Measurements from ENCODE around the gene DCP2. TPM values are rescaled to one million over a fixed set of nuclear protein-coding genes. Genes with fewer than 3 reads are reported as not detected.

Gene DCP2
- total RNA-seq, 1 donor from 2014 or later = 58.2 TPM

GRCh38 chr5:113020461-113021273, 44.1 kb downstream of the DCP2 start:
- Histone ChIP-seq H3K27ac (no peak overlapping the region), H3K36me3 (no peaks in the 10 kb centered on the region), H3K9me3 (no peaks in the 10 kb centered on the region), H3K4me3 (no peak overlapping the region), H3K27me3 (no peaks in the 10 kb centered on the region), H3K4me1 (peaks cover 2% of the 10 kb centered on the region)
- intact Hi-C loops (cut with DNase I) = no loop called here
- DNase-seq (ENCODE audit: extremely low spot score in 2 of 2) = no peak
- TF ChIP-seq POLR2A (IDR thresholded peaks at IDR 0.05) = no peak
- TF ChIP-seq, protein P1, sequence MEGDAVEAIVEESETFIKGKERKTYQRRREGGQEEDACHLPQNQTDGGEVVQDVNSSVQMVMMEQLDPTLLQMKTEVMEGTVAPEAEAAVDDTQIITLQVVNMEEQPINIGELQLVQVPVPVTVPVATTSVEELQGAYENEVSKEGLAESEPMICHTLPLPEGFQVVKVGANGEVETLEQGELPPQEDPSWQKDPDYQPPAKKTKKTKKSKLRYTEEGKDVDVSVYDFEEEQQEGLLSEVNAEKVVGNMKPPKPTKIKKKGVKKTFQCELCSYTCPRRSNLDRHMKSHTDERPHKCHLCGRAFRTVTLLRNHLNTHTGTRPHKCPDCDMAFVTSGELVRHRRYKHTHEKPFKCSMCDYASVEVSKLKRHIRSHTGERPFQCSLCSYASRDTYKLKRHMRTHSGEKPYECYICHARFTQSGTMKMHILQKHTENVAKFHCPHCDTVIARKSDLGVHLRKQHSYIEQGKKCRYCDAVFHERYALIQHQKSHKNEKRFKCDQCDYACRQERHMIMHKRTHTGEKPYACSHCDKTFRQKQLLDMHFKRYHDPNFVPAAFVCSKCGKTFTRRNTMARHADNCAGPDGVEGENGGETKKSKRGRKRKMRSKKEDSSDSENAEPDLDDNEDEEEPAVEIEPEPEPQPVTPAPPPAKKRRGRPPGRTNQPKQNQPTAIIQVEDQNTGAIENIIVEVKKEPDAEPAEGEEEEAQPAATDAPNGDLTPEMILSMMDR (IDR thresholded peaks at IDR 0.05) = no peak
- no peak for TF ChIP-seq POLR2AphosphoS5 (IDR thresholded peaks at IDR 0.05; ENCODE audit: insufficient read depth in 1 of 2, low read depth in 1 of 2)

DNA sequence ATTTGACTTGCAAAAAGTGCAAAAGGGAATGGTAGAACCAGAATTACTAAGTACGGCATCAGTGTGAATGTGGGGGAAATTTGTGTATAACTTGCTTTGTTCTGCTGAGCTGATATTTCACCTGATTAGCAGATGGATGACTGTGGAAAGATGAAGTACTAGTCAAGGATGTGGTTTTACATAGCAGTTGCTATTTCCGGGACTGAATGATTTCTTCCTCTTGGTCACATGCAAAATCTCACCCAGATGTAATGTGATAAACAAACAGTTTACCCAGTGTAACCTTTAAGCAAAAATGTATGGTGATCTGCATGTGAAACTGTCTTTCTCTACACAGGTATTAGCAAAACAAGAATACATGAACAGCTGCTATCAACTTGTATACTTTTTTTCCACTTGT, 46.1 kb downstream of the DCP2 start:
- H3K4me3 ChIP-seq = no peak overlapping the region
- H3K27ac ChIP-seq = no peak overlapping the region
- no peak for DNase-seq (ENCODE audit: extremely low spot score in 2 of 2)
- no peaks in the 10 kb centered on the region for H3K4me1 ChIP-seq
- H3K27me3 ChIP-seq = no peaks in the 10 kb centered on the region
- H3K9me3 ChIP-seq = no peaks in the 10 kb centered on the region
- H3K36me3 ChIP-seq = peaks cover 0 to 17% of the 10 kb centered on the region in 2 donors
- intact Hi-C loops (cut with DNase I) = no loop called here
- no peak for TF ChIP-seq POLR2AphosphoS5 (IDR thresholded peaks at IDR 0.05; ENCODE audit: insufficient read depth in 1 of 2, low read depth in 1 of 2)
- TF ChIP-seq POLR2A (IDR thresholded peaks at IDR 0.05) = no peak
- TF ChIP-seq, protein P1 (IDR thresholded peaks at IDR 0.05) = no peak

- DNase-seq (ENCODE audit: extremely low spot score in 2 of 2) = no peak
- peaks cover 0 to 23% of the 10 kb centered on the region in 2 donors for H3K36me3 ChIP-seq
- H3K27me3 ChIP-seq = no peaks in the 10 kb centered on the region
- H3K4me1 ChIP-seq = no peaks in the 10 kb centered on the region
- H3K27ac ChIP-seq = no peak overlapping the region
- TF ChIP-seq POLR2A (IDR thresholded peaks at IDR 0.05) = no peak
- TF ChIP-seq POLR2AphosphoS5 (IDR thresholded peaks at IDR 0.05; ENCODE audit: insufficient read depth in 1 of 2, low read depth in 1 of 2) = no peak
- TF ChIP-seq, protein P1 (IDR thresholded peaks at IDR 0.05) = no peak
- H3K4me3 ChIP-seq = no peak overlapping the region
- H3K9me3 ChIP-seq = no peaks in the 10 kb centered on the region
- intact Hi-C loops (cut with DNase I) = no loop called here
These were observed 47.6 kb downstream of the DCP2 start for GRCh38 chr5:113024076-113024697.

DNA sequence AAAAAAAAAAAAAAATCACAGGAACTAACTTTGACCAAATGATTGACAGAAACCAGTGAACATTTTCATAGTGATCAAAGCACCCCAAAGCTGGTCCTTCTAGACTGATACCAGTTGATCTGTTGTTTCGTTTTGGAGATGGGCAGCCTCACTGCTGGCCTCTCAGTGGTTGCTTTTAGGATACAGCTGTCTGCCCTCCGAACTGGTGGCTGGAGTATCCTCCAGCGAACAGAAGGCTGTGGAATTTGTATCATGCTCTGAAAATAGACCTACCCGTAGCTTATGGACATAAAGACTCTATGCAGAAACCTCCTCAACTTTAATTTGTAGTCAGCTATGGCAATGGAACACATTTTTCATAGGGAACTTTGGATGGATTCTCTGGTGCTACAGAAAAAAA, 49.0 kb downstream of the DCP2 start:
- intact Hi-C loops (cut with DNase I) = no loop called here
- Histone ChIP-seq H3K9me3 (no peaks in the 10 kb centered on the region), H3K4me3 (no peak overlapping the region), H3K27ac (no peak overlapping the region), H3K27me3 (no peaks in the 10 kb centered on the region), H3K4me1 (no peaks in the 10 kb centered on the region), H3K36me3 (peaks cover 0 to 23% of the 10 kb centered on the region in 2 donors)
- no peak for DNase-seq (ENCODE audit: extremely low spot score in 2 of 2)
- TF ChIP-seq POLR2A (IDR thresholded peaks at IDR 0.05) (no peak), POLR2AphosphoS5 (IDR thresholded peaks at IDR 0.05; ENCODE audit: insufficient read depth in 1 of 2, low read depth in 1 of 2) (no peak)
- TF ChIP-seq, protein P1 (IDR thresholded peaks at IDR 0.05) = no peak

- Histone ChIP-seq H3K9me3 (no peaks in the 10 kb centered on the region), H3K4me3 (no peak overlapping the region), H3K27ac (no peak overlapping the region), H3K27me3 (no peaks in the 10 kb centered on the region), H3K4me1 (no peaks in the 10 kb centered on the region), H3K36me3 (peaks cover 0 to 23% of the 10 kb centered on the region in 2 donors)
- no peak for DNase-seq (ENCODE audit: extremely low spot score in 2 of 2)
- TF ChIP-seq POLR2AphosphoS5 (IDR thresholded peaks at IDR 0.05; ENCODE audit: insufficient read depth in 1 of 2, low read depth in 1 of 2) (no peak), POLR2A (IDR thresholded peaks at IDR 0.05) (no peak)
- TF ChIP-seq, protein P1 (IDR thresholded peaks at IDR 0.05) = no peak
- intact Hi-C loops (cut with DNase I) = no loop called here
These were observed 49.6 kb downstream of the DCP2 start for GRCh38 chr5:113026211-113026610.

Data from vagina (tissue), 2 donors.